Retinal pigment epithelial cell (primary cell): Measurements from ENCODE around the gene A4GNT.
"Not testable (repeated sequence)": the region's sequence is repeated elsewhere in the genome, so short reads cannot be mapped to it uniquely, and the experiment has no call there.

Experiments used
- DNase-seq: peaks from one replicate; pipeline ENCODE4 v3.0.0-alpha.2; 2010; ENCODE audit warnings: low read depth
- H3K4me3 ChIP-seq: 2 replicates; pipeline ENCODE4 v1.5.1; 2011; ENCODE audit warnings: mild to moderate bottlenecking, low read length, control low read depth, moderate library complexity
- TF ChIP-seq, protein P1 (sequence below): conservative IDR thresholded peaks from 2 replicates; pipeline ENCODE4 v1.5.1; 2011; ENCODE audit warnings: low read depth, low read length, control low read depth, inconsistent platforms

The A4GNT gene

GRCh38 chr3:138105598-138105997 lies 26.6 kb downstream of the A4GNT start:
- TF ChIP-seq, protein P1, sequence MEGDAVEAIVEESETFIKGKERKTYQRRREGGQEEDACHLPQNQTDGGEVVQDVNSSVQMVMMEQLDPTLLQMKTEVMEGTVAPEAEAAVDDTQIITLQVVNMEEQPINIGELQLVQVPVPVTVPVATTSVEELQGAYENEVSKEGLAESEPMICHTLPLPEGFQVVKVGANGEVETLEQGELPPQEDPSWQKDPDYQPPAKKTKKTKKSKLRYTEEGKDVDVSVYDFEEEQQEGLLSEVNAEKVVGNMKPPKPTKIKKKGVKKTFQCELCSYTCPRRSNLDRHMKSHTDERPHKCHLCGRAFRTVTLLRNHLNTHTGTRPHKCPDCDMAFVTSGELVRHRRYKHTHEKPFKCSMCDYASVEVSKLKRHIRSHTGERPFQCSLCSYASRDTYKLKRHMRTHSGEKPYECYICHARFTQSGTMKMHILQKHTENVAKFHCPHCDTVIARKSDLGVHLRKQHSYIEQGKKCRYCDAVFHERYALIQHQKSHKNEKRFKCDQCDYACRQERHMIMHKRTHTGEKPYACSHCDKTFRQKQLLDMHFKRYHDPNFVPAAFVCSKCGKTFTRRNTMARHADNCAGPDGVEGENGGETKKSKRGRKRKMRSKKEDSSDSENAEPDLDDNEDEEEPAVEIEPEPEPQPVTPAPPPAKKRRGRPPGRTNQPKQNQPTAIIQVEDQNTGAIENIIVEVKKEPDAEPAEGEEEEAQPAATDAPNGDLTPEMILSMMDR: no peak
- no peak for DNase-seq
- H3K4me3 ChIP-seq: no peak overlapping the region

DNA sequence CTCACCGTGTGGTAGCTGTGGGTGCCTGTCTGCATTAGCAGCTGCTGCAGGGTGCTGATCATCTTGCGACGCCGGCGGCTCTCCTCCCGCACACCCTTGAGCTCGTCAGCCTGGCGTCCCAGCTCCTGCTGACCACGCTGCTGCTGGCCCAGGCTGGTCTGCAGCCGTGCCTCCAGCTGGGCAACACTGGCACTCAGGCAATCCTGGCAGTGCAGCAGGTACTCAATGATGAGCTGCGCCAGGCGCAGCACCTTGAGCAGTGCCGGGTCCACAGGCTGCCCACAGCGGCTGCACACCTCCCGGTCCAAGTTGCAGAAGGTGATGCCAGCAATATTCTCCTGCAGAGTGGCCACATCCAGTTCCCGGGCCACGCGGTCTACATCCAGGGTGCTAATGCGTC lies 28.7 kb downstream of the A4GNT start:
- TF ChIP-seq, protein P1: no peak
- no peak for DNase-seq
- no peak overlapping the region for H3K4me3 ChIP-seq

GRCh38 chr3:138101351-138101940 lies 30.7 kb downstream of the A4GNT start:
- not testable (repeated sequence) for H3K4me3 ChIP-seq, DNase-seq
- TF ChIP-seq, protein P1: peak; percentile 47

DNA sequence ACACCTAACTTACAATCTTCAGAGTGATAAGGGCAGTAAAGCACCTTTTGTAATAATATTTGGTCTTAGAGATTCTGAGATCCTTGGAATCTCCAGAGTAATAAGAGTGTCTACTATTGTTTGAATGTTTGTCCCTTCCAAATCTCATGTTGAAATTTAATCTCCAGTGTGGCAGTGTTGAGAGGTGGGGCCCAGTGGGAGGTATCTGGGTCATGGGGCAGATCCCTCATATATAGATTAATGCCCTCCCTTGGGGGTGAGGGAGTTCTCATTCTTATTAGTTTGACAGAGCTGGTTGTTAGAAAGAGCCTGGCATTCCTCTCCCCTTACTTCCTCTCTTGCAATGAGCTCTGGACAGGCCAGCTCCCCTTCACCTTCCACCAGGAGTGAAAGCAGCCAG lies 32.8 kb downstream of the A4GNT start:
- no peak overlapping the region for H3K4me3 ChIP-seq
- TF ChIP-seq, protein P1: no peak
- DNase-seq: no peak

GRCh38 chr3:138097192-138098172 lies 34.7 kb downstream of the A4GNT start:
- TF ChIP-seq, protein P1: peak; percentile 57
- no peak overlapping the region for H3K4me3 ChIP-seq
- no peak for DNase-seq

GRCh38 chr3:138093721-138094120 lies 38.5 kb downstream of the A4GNT start:
- TF ChIP-seq, protein P1: no peak
- DNase-seq: no peak

More at GRCh38 chr3:138093721-138094120, 38.5 kb downstream of the A4GNT start:
- H3K4me3 ChIP-seq: no peak overlapping the region
